Measurements from ENCODE around the gene NPBWR2. TPM values are rescaled to one million over a fixed set of nuclear protein-coding genes. Genes with fewer than 3 reads are reported as not detected.

Gene NPBWR2
- polyA plus RNA-seq (ENCODE audit: insufficient read length in 4 of 4): not detected

DNA sequence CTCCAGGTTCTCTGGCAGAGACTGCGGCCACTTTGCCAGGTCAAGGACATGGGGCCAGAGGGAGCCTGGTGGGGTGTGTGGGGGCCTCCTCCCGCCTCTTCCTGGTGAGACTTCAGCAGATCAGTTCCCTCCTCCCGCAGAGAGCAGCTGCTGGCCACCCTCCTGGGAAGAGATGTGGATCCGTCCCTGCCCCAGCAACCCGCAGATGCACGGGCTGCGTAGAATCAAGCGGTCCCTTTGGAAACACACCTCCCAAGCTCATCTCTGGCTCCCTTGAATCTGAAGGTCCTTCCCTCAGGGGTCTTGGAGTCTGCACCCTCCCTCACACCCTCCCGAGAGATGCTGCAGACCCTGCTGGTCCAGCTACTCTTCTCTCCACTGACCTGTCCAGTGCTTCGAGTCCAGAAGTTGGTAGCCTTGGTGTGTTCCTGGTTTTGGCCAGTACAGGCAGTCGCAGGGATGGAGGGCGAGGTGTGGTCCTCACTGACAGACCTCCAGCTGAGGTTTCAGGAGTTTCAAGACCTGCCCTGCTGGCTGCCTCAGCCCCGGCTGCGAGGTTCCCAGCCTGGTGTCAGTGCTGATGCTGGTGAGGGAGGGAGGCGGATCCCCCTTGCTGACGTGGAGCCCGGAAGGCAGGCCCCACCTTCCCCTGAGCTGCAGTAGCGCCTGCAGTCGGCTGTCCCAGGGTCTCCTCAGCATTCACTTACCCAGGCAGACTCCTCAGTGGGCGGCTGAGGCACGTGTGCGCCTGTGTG lies at the start of gene NPBWR2:
TSS of gene NPBWR2 (minus strand) at position 585 of the 755 bp plus-strand sequence. CDS start 734 bp downstream, outside the sequence.
- no peak for DNase-seq (ENCODE audit: low read depth in 4 of 4, low spot score in 3 of 4)

- no peak for DNase-seq (ENCODE audit: low read depth in 4 of 4, low spot score in 3 of 4)
Measured at GRCh38 chr20:64156136-64156885, 48.9 kb upstream of the NPBWR2 start.

GRCh38 chr20:64155258-64156135 lies 48.1 kb upstream of the NPBWR2 start:
- no peak for DNase-seq (ENCODE audit: low read depth in 4 of 4, low spot score in 3 of 4)

GRCh38 chr20:64154590-64155257 lies 47.4 kb upstream of the NPBWR2 start:
- no peak for DNase-seq (ENCODE audit: low read depth in 4 of 4, low spot score in 3 of 4)

DNA sequence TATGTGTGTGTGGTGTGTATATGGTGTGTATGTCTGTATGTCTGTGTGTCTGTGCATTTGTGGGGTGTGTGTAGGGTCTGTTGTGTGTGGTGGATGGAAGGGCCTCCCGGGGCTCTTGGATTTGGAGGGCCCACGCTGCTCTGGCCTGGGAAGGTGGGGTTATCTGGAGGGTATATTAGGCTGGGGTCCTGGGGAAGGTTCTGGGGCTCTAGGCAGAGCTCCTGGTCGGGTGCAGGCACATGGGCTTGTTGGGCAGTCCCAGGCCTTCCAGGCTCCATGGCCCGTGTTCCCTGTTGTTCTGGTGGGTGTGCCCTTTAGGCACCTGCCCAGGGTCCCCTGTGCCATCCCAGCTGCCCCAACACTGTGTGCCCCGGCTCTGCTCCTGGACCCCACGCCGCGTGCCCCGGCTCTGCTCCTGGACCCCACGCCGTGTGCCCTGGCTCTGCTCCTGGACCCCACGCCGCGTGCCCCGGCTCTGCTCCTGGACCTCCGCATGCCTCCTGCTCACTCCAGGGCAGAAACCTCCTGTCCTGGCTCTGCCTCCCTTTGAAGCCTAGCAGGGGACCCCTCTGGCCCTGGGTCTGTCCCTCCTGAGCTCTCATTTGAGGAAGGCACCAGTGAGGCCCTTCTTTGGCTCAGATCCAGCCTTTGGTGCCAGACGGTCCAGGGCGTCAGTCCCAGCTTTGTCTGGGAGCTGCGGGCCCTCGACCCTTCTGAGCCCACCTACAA lies 46.7 kb upstream of the NPBWR2 start:
- DNase-seq (ENCODE audit: low read depth in 4 of 4, low spot score in 3 of 4): no peak

- no peak for DNase-seq (ENCODE audit: low read depth in 4 of 4, low spot score in 3 of 4)
Measured at GRCh38 chr20:64153410-64153809, 46.0 kb upstream of the NPBWR2 start.

- no peak for DNase-seq (ENCODE audit: low read depth in 4 of 4, low spot score in 3 of 4)
Measured at GRCh38 chr20:64152906-64153305, 45.5 kb upstream of the NPBWR2 start.

DNA sequence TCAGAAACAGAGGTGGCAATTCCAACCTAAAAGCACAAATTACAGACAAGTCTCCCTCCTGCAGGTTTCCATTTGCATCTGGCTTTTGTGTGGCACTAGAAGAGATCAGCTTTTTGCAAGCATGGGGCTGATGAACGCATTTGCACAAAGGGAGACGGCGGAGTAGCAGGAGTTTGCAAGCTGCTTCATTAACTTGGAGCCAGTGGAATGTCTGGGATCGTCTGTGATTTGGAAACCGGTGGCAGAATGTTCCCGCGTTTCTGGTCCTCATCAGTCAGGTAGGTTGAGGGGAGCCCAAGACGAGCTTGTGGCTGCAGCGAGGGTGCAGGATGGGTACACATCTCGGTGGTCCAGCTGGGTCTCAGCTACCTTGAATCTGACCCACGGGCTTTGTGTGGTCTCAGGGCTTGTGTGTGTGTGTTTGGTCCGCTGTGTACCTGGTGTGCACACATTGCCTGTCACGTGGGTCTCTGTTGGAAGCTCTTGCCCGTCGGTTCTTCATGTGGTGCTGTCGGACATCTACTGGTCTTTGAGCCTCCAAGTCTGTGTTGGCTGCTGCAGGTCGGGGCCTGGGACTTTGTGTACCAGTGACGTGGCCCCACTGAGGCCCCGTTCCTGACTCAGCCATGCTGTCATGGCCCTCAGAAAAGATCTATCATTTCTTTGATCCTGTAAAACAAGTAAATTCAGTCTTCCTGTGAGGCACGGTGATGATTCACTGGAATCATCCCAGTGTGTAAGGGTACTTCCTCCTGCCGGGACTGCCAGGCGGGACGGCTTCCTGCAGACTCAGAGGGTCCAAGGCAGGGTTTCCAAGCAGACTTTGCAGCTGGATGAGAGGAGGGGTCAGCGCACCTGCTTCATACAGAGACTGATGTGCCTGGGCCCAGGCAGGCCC lies 44.5 kb upstream of the NPBWR2 start:
- DNase-seq (ENCODE audit: low read depth in 4 of 4, low spot score in 3 of 4): no peak

GRCh38 chr20:64150756-64151632 lies 43.6 kb upstream of the NPBWR2 start:
- no peak for DNase-seq (ENCODE audit: low read depth in 4 of 4, low spot score in 3 of 4)

DNA sequence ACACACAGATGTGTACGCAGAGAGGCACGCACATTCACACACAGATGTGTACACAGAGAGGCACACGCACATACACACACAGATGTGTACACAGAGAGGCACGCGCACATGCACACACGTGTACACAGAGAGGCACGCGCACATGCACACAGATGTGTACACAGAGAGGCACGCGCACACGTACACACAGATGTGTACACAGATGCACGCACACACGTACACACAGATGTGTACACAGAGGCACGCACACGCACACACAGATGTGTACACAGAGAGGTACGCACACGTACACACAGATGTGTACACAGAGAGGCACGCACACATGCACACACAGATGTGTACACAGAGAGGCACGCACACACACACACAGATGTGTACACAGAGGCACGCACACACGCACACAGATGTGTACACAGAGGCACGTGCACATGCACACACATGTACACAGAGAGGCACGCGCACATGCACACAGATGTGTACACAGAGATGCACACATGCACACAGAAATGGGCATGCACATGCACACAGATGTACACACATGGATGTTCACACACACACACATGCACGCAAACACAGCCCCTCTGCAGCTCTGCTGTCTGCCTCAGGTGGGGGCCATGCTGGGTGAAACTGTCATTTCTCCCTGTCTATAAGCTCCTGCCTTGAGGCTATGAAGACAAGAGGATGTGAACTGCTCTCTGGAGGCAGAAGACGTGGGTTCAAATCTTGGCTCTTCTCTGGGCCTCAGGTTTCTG lies 42.6 kb upstream of the NPBWR2 start:
- no peak for DNase-seq (ENCODE audit: low read depth in 4 of 4, low spot score in 3 of 4)

DNA sequence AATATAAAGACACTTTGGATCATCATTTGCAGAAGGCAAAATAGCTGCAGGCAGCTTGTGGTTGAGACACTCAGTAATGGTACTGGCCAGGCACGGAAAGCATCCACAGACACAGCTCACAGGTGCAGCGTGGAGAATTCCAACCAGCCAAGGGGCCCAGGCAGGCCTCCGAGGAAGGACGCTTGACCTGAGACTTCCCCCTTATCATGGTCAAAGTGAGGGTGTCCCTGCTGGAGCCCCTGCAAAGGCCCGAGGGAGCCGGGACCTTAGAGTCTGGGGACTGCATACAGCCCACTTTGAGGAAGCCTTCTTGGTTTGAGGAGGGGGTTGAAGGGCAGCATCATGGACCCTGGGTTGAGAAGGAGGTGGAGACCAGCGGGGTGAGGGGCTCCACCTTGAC lies 41.8 kb upstream of the NPBWR2 start:
- DNase-seq (ENCODE audit: low read depth in 4 of 4, low spot score in 3 of 4): no peak

DNA sequence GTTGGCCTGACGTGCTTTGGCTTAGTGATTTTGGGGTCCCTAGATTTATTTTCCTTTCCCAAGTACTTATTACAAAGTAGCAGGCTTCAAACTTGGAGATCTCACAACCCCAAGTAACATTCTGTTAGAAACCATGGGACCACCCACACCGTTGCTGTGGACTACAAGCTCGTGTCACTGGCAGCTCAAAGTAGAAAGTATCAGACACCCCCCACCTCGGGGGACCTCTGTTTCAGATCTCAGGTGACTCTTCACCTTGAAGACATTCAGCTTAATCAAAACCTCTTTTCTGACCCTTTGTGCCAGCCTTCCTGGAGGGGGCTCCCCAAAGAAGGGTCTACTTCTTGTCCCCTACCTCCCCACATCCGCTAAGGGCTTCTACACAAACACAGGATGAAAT lies 41.2 kb upstream of the NPBWR2 start:
- no peak for DNase-seq (ENCODE audit: low read depth in 4 of 4, low spot score in 3 of 4)

DNA sequence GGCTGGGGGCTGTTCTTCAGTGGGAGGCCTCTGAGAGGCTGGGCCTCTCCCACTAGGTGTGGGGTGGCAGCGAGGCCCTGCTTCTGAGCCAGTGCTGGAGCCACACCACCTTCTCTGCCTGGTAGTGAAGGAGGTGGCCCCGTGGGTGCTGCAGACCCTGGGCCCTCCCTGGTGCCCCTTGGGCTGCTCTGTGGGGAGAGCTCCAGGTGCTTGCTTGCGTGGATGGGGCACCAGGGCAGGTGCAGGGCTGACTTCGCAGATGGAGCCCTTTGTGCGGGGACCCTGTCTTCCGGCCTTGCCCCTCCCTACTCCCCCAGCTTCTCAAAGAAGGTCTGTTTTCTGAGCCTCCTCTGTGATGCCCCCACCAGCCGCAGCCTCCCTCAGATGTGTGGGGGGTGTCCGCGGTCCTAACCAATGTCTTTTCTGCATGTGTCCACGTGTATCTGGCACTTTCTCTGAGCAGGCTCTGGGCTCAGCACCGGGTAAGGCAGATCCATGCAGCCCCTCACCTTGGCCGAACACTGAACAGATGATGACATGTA lies 39.6 kb upstream of the NPBWR2 start:
- no peak for DNase-seq (ENCODE audit: low read depth in 4 of 4, low spot score in 3 of 4)

DNA sequence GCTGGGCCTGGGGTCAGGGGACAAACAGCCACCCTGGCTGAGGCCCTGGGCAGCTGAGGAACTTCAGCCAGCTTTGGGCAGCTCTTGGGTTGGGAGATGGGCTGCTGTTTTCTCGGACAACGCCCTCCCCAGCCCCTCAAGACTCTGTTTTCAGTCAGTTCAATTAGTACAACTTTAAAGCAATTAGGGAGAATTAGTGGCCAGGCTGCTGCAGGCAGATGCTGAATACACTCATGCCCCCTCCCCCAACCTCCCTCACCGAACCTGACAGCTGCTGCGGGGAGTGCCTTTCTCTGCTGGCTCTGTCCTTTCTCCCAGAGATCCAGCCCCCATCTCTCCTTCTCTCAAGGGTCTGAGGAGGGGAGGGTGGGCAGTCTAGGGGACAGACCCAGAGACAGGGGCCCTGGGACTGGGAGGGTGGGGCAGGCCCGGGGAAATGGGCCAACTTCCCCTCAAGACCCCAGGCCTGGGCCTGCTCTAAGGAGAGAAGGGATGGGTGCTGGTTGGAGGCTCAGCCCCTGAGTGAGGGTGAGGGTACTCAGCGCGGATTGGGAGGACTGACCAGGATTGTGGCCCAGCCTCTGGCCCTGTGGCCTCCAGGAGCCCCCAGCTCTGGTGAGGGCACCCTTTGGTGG lies 39.1 kb upstream of the NPBWR2 start:
- DNase-seq (ENCODE audit: low read depth in 4 of 4, low spot score in 3 of 4): no peak

DNA sequence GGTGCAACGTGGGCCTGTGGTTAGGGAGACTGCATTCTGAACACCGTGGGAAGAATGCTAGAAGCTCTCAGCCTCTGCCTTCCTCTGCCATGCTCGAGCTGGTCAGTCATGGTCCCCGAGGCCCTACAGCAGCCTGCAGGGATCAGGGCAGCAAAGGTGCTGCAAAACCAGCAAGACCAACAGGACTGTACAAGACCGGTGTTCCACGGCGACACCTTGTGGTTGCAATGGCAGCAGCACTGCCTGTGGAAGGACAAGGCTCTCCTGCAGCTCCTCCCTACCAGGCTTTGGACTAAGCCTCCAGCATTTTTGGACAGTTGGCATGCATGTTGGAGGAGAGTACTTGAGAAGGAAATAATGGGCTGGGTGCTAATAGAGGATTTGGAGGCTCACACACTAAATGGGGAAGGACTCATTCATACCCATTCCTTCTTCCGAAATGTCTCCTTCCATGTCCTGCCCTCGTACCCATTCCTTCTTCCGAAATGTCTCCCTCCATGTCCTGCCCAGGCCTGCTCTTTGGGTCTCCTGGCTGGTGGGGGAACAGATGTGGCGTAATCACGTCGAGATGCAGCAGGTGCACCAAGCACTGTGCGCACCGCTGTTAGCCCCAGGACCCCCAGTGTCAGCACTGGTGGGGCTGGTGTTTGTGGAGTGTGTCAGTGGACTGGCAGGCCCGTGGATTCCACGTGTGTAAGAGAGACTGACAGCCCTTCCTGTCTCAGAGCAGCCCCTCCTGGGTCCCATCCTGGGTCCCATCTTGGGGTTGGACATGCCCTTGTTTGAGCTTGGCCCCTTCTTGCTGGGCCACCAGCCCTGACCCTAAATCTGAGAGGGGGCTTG lies 38.3 kb upstream of the NPBWR2 start:
- DNase-seq (ENCODE audit: low read depth in 4 of 4, low spot score in 3 of 4): no peak

All from left renal pelvis (tissue), 4 donors.